Gastrocnemius medialis (tissue), 4 donors: ENCODE data around the gene TOR2A. TPM values are rescaled to one million over a fixed set of nuclear protein-coding genes. Genes with fewer than 3 reads are reported as not detected.

Source experiments
- ATAC-seq, 2 donors: fragments of 150-250 bp; one replicate each; pipeline ENCODE4 v1.9.1; 2016
- DNase-seq, 2 donors: peaks; one replicate each; pipeline ENCODE4 v3.0.0-alpha.2; 2019
- H3K27ac ChIP-seq, 4 donors: fragments of 200-600 bp; sonication (generic); 1 replicate in 1 of 4; 2 replicates in 3 of 4; pipeline ENCODE4 v1.5.1; 2016 to 2018; ENCODE audit warnings: mild to moderate bottlenecking in 2 of 4, moderate library complexity in 1 of 4
- H3K27me3 ChIP-seq, 3 donors: fragments of 200-600 bp; sonication (generic) in 2 of 3; 1 replicate in 1 of 3; 2 replicates in 2 of 3; pipeline versions ENCODE4 v1.5.1 to v1.6.0; 2016 to 2019; ENCODE audit warnings: mild to moderate bottlenecking in 1 of 3, moderate library complexity in 1 of 3
- H3K36me3 ChIP-seq, 2 donors: fragments of 200-600 bp; sonication (generic) in 1 of 2; one replicate each; pipeline ENCODE4 v1.5.1; 2017 to 2018
- H3K4me1 ChIP-seq, 2 donors: fragments of 200-600 bp; sonication (generic) in 1 of 2; one replicate each; pipeline ENCODE4 v1.5.1; 2016 to 2017; ENCODE audit warnings: mild to moderate bottlenecking in 2 of 2
- H3K4me3 ChIP-seq, 4 donors: fragments of 200-600 bp; sonication (generic) in 3 of 4; 1 replicate in 1 of 4; 2 replicates in 3 of 4; pipeline ENCODE4 v1.5.1; 2016 to 2019; ENCODE audit warnings: mild to moderate bottlenecking in 2 of 4
- H3K9me3 ChIP-seq, 3 donors: fragments of 200-600 bp; sonication (generic) in 2 of 3; 1 replicate in 1 of 3; 2 replicates in 2 of 3; pipeline ENCODE4 v1.5.1; 2016 to 2019
- CTCF ChIP-seq, 5 experiments: fragments of 450-650 bp in 3 of 5; fragments of 200-600 bp in 2 of 5; sonication (generic) in 2 of 5; IDR thresholded peaks in 4 of 5; conservative IDR thresholded peaks in 1 of 5; 1 replicate in 4 of 5; 2 replicates in 1 of 5; pipeline ENCODE4 v1.5.1; 2016 to 2019; ENCODE audit warnings: antibody characterized with exemption in 5 of 5, mild to moderate bottlenecking in 3 of 5, moderate library complexity in 3 of 5
- POLR2A ChIP-seq, 2 donors: fragments of 450-650 bp; IDR thresholded peaks; one replicate each; pipeline ENCODE4 v1.6.1; 2017; ENCODE audit warnings: antibody characterized with exemption in 2 of 2, mild to moderate bottlenecking in 2 of 2, moderate library complexity in 2 of 2
- in situ Hi-C, 4 donors: fragments of 200-750 bp; cut with MboI; loops; one replicate each; pipeline versions ENCODE4 v1.15.0 to v1.8.0; 2017; ENCODE audit warnings: low sequenced_read_pairs in 4 of 4
- intact Hi-C: fragments of 100-400 bp; cut with DNase I; formaldehyde crosslinking; loops from one replicate; pipeline ENCODE4 v1.15.1; 2023; ENCODE audit warnings: low total_unique reads
- total RNA-seq, 4 donors: library from RNA; depleted of rRNA; stranded (reverse); fragments of >200 nt; gene quantifications; one replicate each; pipeline versions ENCODE4 v1.1.0 to v1.2.3, GENCODE V29; 2016

The TOR2A gene
- total RNA-seq, 4 donors from 2014 or later, result 3.2 to 10.6 (median 9.6) TPM

- no peaks in the 10 kb centered on the region for H3K9me3 ChIP-seq
- no peak for ATAC-seq
- no peak for DNase-seq
- no peaks in the 10 kb centered on the region for H3K36me3 ChIP-seq
- no peak overlapping the region for H3K27ac ChIP-seq
- no peaks in the 10 kb centered on the region for H3K27me3 ChIP-seq
- intact Hi-C loops (loop anchor here (2.0 to 5.0 kb wide), 2 partner anchors 31 to 102 kb away; partner anchors contain the start of gene STXBP1), in situ Hi-C loops (no loop called here)
- H3K4me3 ChIP-seq, result peak overlapping the region; percentile 74 to 85 (median 78)
- TF ChIP-seq CTCF (IDR thresholded peaks at IDR 0.05 in 4 of 5, conservative IDR thresholded peaks at IDR 0.05 in 1 of 5) (no peak), POLR2A (IDR thresholded peaks at IDR 0.05) (no peak)
- H3K4me1 ChIP-seq, result peaks cover 12 to 14% of the 10 kb centered on the region in 2 donors
These were observed 20.9 kb downstream of the TOR2A start for GRCh38 chr9:127714020-127714750.

GRCh38 chr9:127712867-127713266 is 22.2 kb downstream of the TOR2A start:
- in situ Hi-C loops (no loop called here), intact Hi-C loops (loop anchor here (5.0 kb wide), 1 partner anchor 101 kb away; the partner anchor contains the start of gene STXBP1)
- H3K4me3 ChIP-seq, result no peak overlapping the region
- ATAC-seq, result no peak
- H3K36me3 ChIP-seq, result no peaks in the 10 kb centered on the region
- H3K4me1 ChIP-seq, result peaks cover 12 to 14% of the 10 kb centered on the region in 2 donors
- no peak overlapping the region for H3K27ac ChIP-seq
- no peaks in the 10 kb centered on the region for H3K9me3 ChIP-seq
- DNase-seq, result no peak
- H3K27me3 ChIP-seq, result no peaks in the 10 kb centered on the region
- TF ChIP-seq POLR2A (IDR thresholded peaks at IDR 0.05), result no peak
- no peak for TF ChIP-seq CTCF (IDR thresholded peaks at IDR 0.05 in 4 of 5, conservative IDR thresholded peaks at IDR 0.05 in 1 of 5)

DNA sequence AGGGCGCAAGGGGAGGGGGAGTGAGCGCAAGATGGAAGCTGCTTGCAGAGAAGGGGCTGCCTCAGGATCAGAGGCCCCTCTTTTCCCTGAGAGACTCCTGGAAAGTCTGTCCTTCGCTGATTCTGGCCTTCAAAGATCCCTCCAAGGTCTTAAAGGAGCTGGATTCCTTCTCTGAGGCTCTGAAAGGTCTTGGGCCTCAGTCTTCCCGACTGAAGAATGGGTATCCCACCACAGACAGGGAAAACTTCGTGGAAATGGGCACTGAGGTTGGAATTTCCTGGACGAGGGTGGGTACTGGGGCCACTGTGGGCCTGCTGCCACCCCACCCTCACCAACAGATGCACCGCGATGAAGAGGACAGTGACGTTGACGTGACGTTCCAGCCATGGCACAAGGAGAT is 22.7 kb downstream of the TOR2A start:
- no peak for ATAC-seq
- H3K4me1 ChIP-seq, result peaks cover 12 to 14% of the 10 kb centered on the region in 2 donors
- no peaks in the 10 kb centered on the region for H3K9me3 ChIP-seq
- TF ChIP-seq POLR2A (IDR thresholded peaks at IDR 0.05) (no peak), CTCF (IDR thresholded peaks at IDR 0.05 in 4 of 5, conservative IDR thresholded peaks at IDR 0.05 in 1 of 5) (no peak)
- no peak overlapping the region for H3K4me3 ChIP-seq
- H3K36me3 ChIP-seq, result no peaks in the 10 kb centered on the region
- intact Hi-C loops, result loop anchor here (5.0 kb wide), 1 partner anchor 100 kb away; the partner anchor contains the start of gene STXBP1
- H3K27ac ChIP-seq, result no peak overlapping the region
- DNase-seq, result no peak
- in situ Hi-C loops, result no loop called here
- no peaks in the 10 kb centered on the region for H3K27me3 ChIP-seq

DNA sequence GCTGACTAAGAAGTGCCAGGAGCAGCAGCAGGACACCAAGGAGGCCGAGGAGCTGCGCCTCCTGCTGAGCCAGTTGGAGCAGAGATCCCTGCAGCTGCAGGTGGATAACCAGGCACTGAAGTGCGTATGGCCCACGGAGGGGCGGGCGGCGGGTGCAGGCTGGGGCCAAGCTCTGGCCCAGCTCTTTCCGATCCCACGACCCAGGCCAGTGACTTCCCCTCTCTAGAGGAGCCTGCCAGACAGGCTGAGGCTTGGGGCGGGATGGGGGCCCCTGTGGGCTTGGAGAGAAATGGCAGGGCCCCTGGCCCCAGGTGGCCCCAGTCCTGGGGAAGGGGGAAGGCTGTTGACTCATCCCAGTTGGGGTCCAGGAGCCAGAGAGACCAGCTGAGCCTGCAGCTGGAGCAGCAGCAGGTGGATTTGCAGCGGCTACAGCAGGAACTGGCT is 23.2 kb downstream of the TOR2A start:
- DNase-seq (no peak), ATAC-seq (no peak)
- Histone ChIP-seq H3K27me3 (no peaks in the 10 kb centered on the region), H3K4me1 (peaks cover 12 to 14% of the 10 kb centered on the region in 2 donors), H3K27ac (no peak overlapping the region), H3K4me3 (no peak overlapping the region), H3K9me3 (no peaks in the 10 kb centered on the region), H3K36me3 (no peaks in the 10 kb centered on the region)
- in situ Hi-C loops (no loop called here), intact Hi-C loops (loop anchor here (5.0 kb wide), 1 partner anchor 100 kb away; the partner anchor contains the start of gene STXBP1)
- TF ChIP-seq POLR2A (IDR thresholded peaks at IDR 0.05) (no peak), CTCF (IDR thresholded peaks at IDR 0.05 in 4 of 5, conservative IDR thresholded peaks at IDR 0.05 in 1 of 5) (no peak)
